ENCODE measurements around the gene VGLL4.

Gene VGLL4

GRCh38 chr3:11625376-11626083, 18.2 kb downstream of the VGLL4 start:
- DNase-seq = no peak

- no peak for DNase-seq
These were observed 18.9 kb downstream of the VGLL4 start for GRCh38 chr3:11624704-11625375.

GRCh38 chr3:11624161-11624560, 19.6 kb downstream of the VGLL4 start:
- DNase-seq = no peak

- no peak for DNase-seq
These were observed 20.8 kb downstream of the VGLL4 start for GRCh38 chr3:11622586-11623550.

GRCh38 chr3:11621077-11621476, 22.6 kb downstream of the VGLL4 start:
- no peak for DNase-seq

GRCh38 chr3:11619946-11620652, 23.6 kb downstream of the VGLL4 start:
- DNase-seq = no peak

GRCh38 chr3:11619461-11619860, 24.3 kb downstream of the VGLL4 start:
- DNase-seq = no peak

GRCh38 chr3:11618904-11619303, 24.8 kb downstream of the VGLL4 start:
- no peak for DNase-seq

- DNase-seq = no peak
These were observed 27.2 kb downstream of the VGLL4 start for GRCh38 chr3:11616551-11616950.

GRCh38 chr3:11613851-11614487, 29.7 kb downstream of the VGLL4 start:
- no peak for DNase-seq

- DNase-seq = peak; percentile 50
These were observed 30.4 kb downstream of the VGLL4 start for GRCh38 chr3:11613319-11613718.

- DNase-seq = peak; percentile 56
These were observed 31.1 kb downstream of the VGLL4 start for GRCh38 chr3:11612515-11613188.

- peak; percentile 50 for DNase-seq
These were observed 32.3 kb downstream of the VGLL4 start for GRCh38 chr3:11611341-11611799.

- DNase-seq = no peak
These were observed 32.9 kb downstream of the VGLL4 start for GRCh38 chr3:11610700-11611275.

- no peak for DNase-seq
These were observed 33.6 kb downstream of the VGLL4 start for GRCh38 chr3:11610044-11610671.

- no peak for DNase-seq
These were observed 34.2 kb downstream of the VGLL4 start for GRCh38 chr3:11609481-11609880.

GRCh38 chr3:11607816-11608215, 35.9 kb downstream of the VGLL4 start:
- DNase-seq = no peak

- DNase-seq = no peak
These were observed 36.8 kb downstream of the VGLL4 start for GRCh38 chr3:11606865-11607440.

- no peak for DNase-seq
These were observed 37.5 kb downstream of the VGLL4 start for GRCh38 chr3:11606090-11606784.

All from fibroblast of skin of scalp (primary cell).